Neural crest cell (in vitro differentiated cells): Measurements from ENCODE around the gene SPHK1. TPM values are rescaled to one million over a fixed set of nuclear protein-coding genes. Genes with fewer than 3 reads are reported as not detected.

Experiments
- DNase-seq: peaks from one replicate; pipeline ENCODE4 v3.0.0; 2021; ENCODE audit warnings: low read depth, mixed read lengths, low spot score
- H3K27ac Mint-ChIP-seq: one replicate; pipeline ENCODE4 v1.8.0; 2021; ENCODE audit warnings: mild to moderate bottlenecking, mixed read lengths; ENCODE audit not compliant: unreplicated experiment
- H3K27me3 Mint-ChIP-seq: 2 replicates; pipeline ENCODE4 v1.8.0; 2021; ENCODE audit warnings: low read depth, mild to moderate bottlenecking, mixed read lengths
- H3K36me3 Mint-ChIP-seq: 2 replicates; pipeline ENCODE4 v1.8.0; 2021; ENCODE audit warnings: low read depth, mild to moderate bottlenecking, mixed read lengths
- H3K4me1 Mint-ChIP-seq: 2 replicates; pipeline ENCODE4 v1.8.0; 2021; ENCODE audit warnings: mixed read lengths
- H3K4me3 Mint-ChIP-seq: one replicate; pipeline ENCODE4 v1.8.0; 2021; ENCODE audit warnings: mild to moderate bottlenecking, mixed read lengths
- H3K9me3 Mint-ChIP-seq: 2 replicates; pipeline ENCODE4 v1.8.0; 2021; ENCODE audit warnings: mixed read lengths
- CTCF ChIP-seq: fragments of 200-600 bp; sonication (generic); conservative IDR thresholded peaks from 2 replicates; pipeline ENCODE4 v1.5.0; 2021; ENCODE audit warnings: antibody characterized with exemption, mild to moderate bottlenecking
- total RNA-seq: library from RNA; stranded (reverse); gene quantifications from 2 replicates; pipeline ENCODE4 v1.2.1, GENCODE V29; 2021

The SPHK1 gene
- total RNA-seq, 1 donor from 2014 or later, result 21.1 TPM

GRCh38 chr17:76367642-76368041 is 16.8 kb upstream of the SPHK1 start:
- TF ChIP-seq CTCF, result no peak
- Mint-ChIP-seq H3K27me3 (no peaks in the 10 kb centered on the region), H3K4me1 (peaks cover 36% of the 10 kb centered on the region), H3K4me3 (no peak overlapping the region), H3K27ac (no peak overlapping the region), H3K9me3 (no peaks in the 10 kb centered on the region), H3K36me3 (no peaks in the 10 kb centered on the region)
- no peak for DNase-seq

GRCh38 chr17:76368545-76368944 is 15.9 kb upstream of the SPHK1 start:
- Mint-ChIP-seq H3K36me3 (no peaks in the 10 kb centered on the region), H3K27me3 (no peaks in the 10 kb centered on the region), H3K9me3 (no peaks in the 10 kb centered on the region), H3K4me1 (peaks cover 39% of the 10 kb centered on the region), H3K27ac (no peak overlapping the region), H3K4me3 (no peak overlapping the region)
- DNase-seq, result no peak
- TF ChIP-seq CTCF, result no peak

- H3K9me3 Mint-ChIP-seq, result no peaks in the 10 kb centered on the region
- peak overlapping the region; percentile 86 for H3K27ac Mint-ChIP-seq
- no peaks in the 10 kb centered on the region for H3K27me3 Mint-ChIP-seq
- H3K36me3 Mint-ChIP-seq, result no peaks in the 10 kb centered on the region
- peaks cover 45% of the 10 kb centered on the region for H3K4me1 Mint-ChIP-seq
- DNase-seq, result no peak
- TF ChIP-seq CTCF, result no peak
- peak overlapping the region; percentile 13 for H3K4me3 Mint-ChIP-seq
These were observed 15.0 kb upstream of the SPHK1 start for GRCh38 chr17:76369379-76369778.

GRCh38 chr17:76369804-76370203 is 14.6 kb upstream of the SPHK1 start:
- no peak for TF ChIP-seq CTCF
- Mint-ChIP-seq H3K4me1 (peaks cover 46% of the 10 kb centered on the region), H3K27me3 (no peaks in the 10 kb centered on the region), H3K27ac (peak overlapping the region; percentile 86), H3K4me3 (no peak overlapping the region), H3K36me3 (no peaks in the 10 kb centered on the region), H3K9me3 (no peaks in the 10 kb centered on the region)
- no peak for DNase-seq

- H3K4me3 Mint-ChIP-seq, result no peak overlapping the region
- no peaks in the 10 kb centered on the region for H3K27me3 Mint-ChIP-seq
- no peaks in the 10 kb centered on the region for H3K36me3 Mint-ChIP-seq
- peaks cover 46% of the 10 kb centered on the region for H3K4me1 Mint-ChIP-seq
- DNase-seq, result no peak
- H3K9me3 Mint-ChIP-seq, result no peaks in the 10 kb centered on the region
- no peak overlapping the region for H3K27ac Mint-ChIP-seq
- peak; percentile 35 for TF ChIP-seq CTCF
These were observed 14.0 kb upstream of the SPHK1 start for GRCh38 chr17:76370261-76370993.
